Measurements from ENCODE around the gene PSG7.
A peak's percentile ranks its signal among the peaks of the same experiment; 100 is the strongest.
"Not testable (repeated sequence)": the region's sequence is repeated elsewhere in the genome, so short reads cannot be mapped to it uniquely, and the experiment has no call there.

PSG7 gene

DNA sequence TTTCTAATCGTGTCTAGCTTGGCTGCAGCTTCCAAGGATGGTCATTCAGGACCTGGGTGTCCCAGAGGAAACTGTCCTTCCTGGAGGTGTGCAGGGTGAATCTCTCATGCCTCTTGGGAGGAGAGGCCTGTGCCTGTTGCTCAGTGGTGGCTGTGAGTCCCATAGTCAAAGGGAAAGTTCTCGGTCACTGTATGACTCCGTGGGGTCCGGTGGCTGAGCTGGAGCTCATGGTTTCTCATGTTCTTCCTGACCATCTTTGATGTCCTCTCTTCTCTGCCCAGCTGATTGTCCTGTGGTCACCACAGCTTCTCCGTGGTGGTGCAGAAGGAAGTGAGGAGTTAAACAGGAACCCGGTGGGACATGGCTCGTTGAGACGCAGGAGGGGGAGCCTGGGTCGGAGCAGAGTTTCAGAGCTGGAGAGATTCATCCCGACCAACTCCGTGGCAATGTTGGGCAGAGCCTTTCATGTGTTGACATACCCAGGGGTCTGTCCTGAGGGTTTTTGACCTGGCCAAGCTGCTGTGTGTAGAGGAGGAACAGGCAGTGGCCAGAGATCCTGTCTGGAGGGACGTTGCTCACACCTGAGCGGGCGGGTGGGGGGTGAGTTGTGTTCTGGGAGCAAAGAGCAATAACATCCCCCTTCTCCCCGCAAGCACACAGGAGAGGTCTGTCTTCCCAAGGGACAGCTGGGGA is 18.5 kb downstream of the PSG7 start:
- not testable (repeated sequence) for H4K91ac ChIP-seq (ENCODE audit: low read depth, low read length); H2AFZ ChIP-seq (ENCODE audit: insufficient read depth, low read length, poor library complexity); H3K9ac ChIP-seq (ENCODE audit: low read length); H3K4me3 ChIP-seq (ENCODE audit: low read depth, low read length); H4K12ac ChIP-seq (ENCODE audit: low read depth, low read length); H3K23ac ChIP-seq (ENCODE audit: low read length); H2BK5ac ChIP-seq (ENCODE audit: low read depth, low read length, poor library complexity); H3K18ac ChIP-seq (ENCODE audit: low read length); H3K4me1 ChIP-seq (ENCODE audit: control insufficient read depth in 1 of 2, insufficient read depth in 2 of 2, low read length in 2 of 2); H3K14ac ChIP-seq (ENCODE audit: low read length); H3K27ac ChIP-seq (ENCODE audit: low read depth, low read length); H4K8ac ChIP-seq (ENCODE audit: low read depth, low read length); H3K79me2 ChIP-seq (ENCODE audit: control insufficient read depth, insufficient read depth, low read length, poor library complexity); H3K4ac ChIP-seq (ENCODE audit: low read depth, low read length); H2BK12ac ChIP-seq (ENCODE audit: low read length); H2BK120ac ChIP-seq (ENCODE audit: insufficient read depth, low read length, poor library complexity); H3K36me3 ChIP-seq (ENCODE audit: control insufficient read depth in 1 of 2, insufficient read depth in 2 of 2, low read length in 2 of 2); H3K79me1 ChIP-seq (ENCODE audit: low read length); DNase-seq; H3K4me2 ChIP-seq (ENCODE audit: low read length); H2AK5ac ChIP-seq (ENCODE audit: low read length); H3K27me3 ChIP-seq (ENCODE audit: insufficient read depth, low read length)
- peaks cover 34% of the 10 kb centered on the region for H3K9me3 ChIP-seq (ENCODE audit: insufficient read depth, low read depth, low read length)
- no CpG with 5 or more reads among the region's 15 CpGs for WGBS (ENCODE audit: extremely low coverage, insufficient coverage, insufficient read length)

- peaks cover 31% of the 10 kb centered on the region for H3K9me3 ChIP-seq (ENCODE audit: insufficient read depth, low read depth, low read length)
- not testable (repeated sequence) for H3K18ac ChIP-seq (ENCODE audit: low read length); H3K14ac ChIP-seq (ENCODE audit: low read length); H3K79me1 ChIP-seq (ENCODE audit: low read length); H3K4me3 ChIP-seq (ENCODE audit: low read depth, low read length); H2BK12ac ChIP-seq (ENCODE audit: low read length); H3K27me3 ChIP-seq (ENCODE audit: insufficient read depth, low read length); H3K4me1 ChIP-seq (ENCODE audit: control insufficient read depth in 1 of 2, insufficient read depth in 2 of 2, low read length in 2 of 2); H2AFZ ChIP-seq (ENCODE audit: insufficient read depth, low read length, poor library complexity); H3K4ac ChIP-seq (ENCODE audit: low read depth, low read length); H2BK5ac ChIP-seq (ENCODE audit: low read depth, low read length, poor library complexity); H2AK5ac ChIP-seq (ENCODE audit: low read length); H4K91ac ChIP-seq (ENCODE audit: low read depth, low read length); H3K9ac ChIP-seq (ENCODE audit: low read length); H3K23ac ChIP-seq (ENCODE audit: low read length); H3K36me3 ChIP-seq (ENCODE audit: control insufficient read depth in 1 of 2, insufficient read depth in 2 of 2, low read length in 2 of 2); H2BK120ac ChIP-seq (ENCODE audit: insufficient read depth, low read length, poor library complexity); H3K79me2 ChIP-seq (ENCODE audit: control insufficient read depth, insufficient read depth, low read length, poor library complexity); H3K4me2 ChIP-seq (ENCODE audit: low read length); H4K8ac ChIP-seq (ENCODE audit: low read depth, low read length); DNase-seq; H3K27ac ChIP-seq (ENCODE audit: low read depth, low read length); H4K12ac ChIP-seq (ENCODE audit: low read depth, low read length)
- no CpG with 5 or more reads among the region's 1 CpG for WGBS (ENCODE audit: extremely low coverage, insufficient coverage, insufficient read length)
Measured at GRCh38 chr19:42917634-42918033, 19.4 kb downstream of the PSG7 start, which contains the start of gene PSG6. PSG6 (minus strand) TSS chr19:42917894; CDS start chr19:42917792, 102 bp downstream.

DNA sequence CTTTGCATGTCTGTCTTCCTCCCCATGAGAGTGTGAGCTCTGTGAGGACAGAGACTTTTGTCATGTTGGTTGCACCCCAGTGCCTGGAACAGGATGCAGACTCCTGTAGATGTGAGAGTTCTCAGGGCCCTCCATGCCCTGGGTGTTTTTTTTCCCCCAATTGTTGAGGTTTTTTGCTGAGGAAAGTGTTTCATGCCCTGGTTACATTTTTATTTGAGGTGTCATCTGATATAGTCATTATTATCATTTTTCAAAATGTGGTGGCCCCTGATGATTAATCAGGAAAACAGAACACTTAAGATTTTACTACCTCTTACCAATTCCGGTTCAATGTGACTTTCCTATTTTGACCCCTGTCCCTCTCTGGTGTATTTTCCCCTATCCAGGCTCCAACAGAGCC is 20.1 kb downstream of the PSG7 start:
- H3K36me3 ChIP-seq (ENCODE audit: control insufficient read depth in 1 of 2, insufficient read depth in 2 of 2, low read length in 2 of 2); H2AK5ac ChIP-seq (ENCODE audit: low read length); H3K27ac ChIP-seq (ENCODE audit: low read depth, low read length); H2BK5ac ChIP-seq (ENCODE audit: low read depth, low read length, poor library complexity); H3K79me2 ChIP-seq (ENCODE audit: control insufficient read depth, insufficient read depth, low read length, poor library complexity); H3K4me3 ChIP-seq (ENCODE audit: low read depth, low read length); H3K18ac ChIP-seq (ENCODE audit: low read length); H3K79me1 ChIP-seq (ENCODE audit: low read length); H4K12ac ChIP-seq (ENCODE audit: low read depth, low read length); H3K27me3 ChIP-seq (ENCODE audit: insufficient read depth, low read length); DNase-seq; H3K4ac ChIP-seq (ENCODE audit: low read depth, low read length); H4K91ac ChIP-seq (ENCODE audit: low read depth, low read length); H3K4me2 ChIP-seq (ENCODE audit: low read length); H2AFZ ChIP-seq (ENCODE audit: insufficient read depth, low read length, poor library complexity); H2BK12ac ChIP-seq (ENCODE audit: low read length); H3K23ac ChIP-seq (ENCODE audit: low read length); H3K9ac ChIP-seq (ENCODE audit: low read length); H3K4me1 ChIP-seq (ENCODE audit: control insufficient read depth in 1 of 2, insufficient read depth in 2 of 2, low read length in 2 of 2); H3K14ac ChIP-seq (ENCODE audit: low read length); H4K8ac ChIP-seq (ENCODE audit: low read depth, low read length); H2BK120ac ChIP-seq (ENCODE audit: insufficient read depth, low read length, poor library complexity): not testable (repeated sequence)
- H3K9me3 ChIP-seq (ENCODE audit: insufficient read depth, low read depth, low read length), result peaks cover 31% of the 10 kb centered on the region
- no CpG with 5 or more reads among the region's 1 CpG for WGBS (ENCODE audit: extremely low coverage, insufficient coverage, insufficient read length)

DNA sequence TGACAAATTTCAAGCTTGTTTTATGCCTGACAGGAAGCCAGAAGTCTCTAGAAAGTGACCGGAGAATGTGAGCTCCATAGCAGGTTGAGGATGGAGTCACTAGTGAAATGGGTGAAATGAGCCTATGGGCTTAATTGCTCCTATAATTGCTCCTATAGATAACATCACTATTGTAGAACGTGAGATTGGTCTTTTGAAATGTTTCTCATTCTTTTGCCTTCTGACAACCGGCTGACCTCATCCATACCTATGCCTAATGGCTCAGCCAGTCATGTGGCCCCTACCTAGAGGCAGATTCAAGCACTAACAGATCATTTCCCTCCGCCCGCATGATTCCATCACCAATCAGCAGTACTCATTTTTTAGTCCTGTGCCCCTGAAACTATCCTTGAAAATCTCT is 23.5 kb downstream of the PSG7 start:
- H2AFZ ChIP-seq (ENCODE audit: insufficient read depth, low read length, poor library complexity); H3K23ac ChIP-seq (ENCODE audit: low read length); H4K12ac ChIP-seq (ENCODE audit: low read depth, low read length); H4K8ac ChIP-seq (ENCODE audit: low read depth, low read length); H3K79me2 ChIP-seq (ENCODE audit: control insufficient read depth, insufficient read depth, low read length, poor library complexity); H2BK5ac ChIP-seq (ENCODE audit: low read depth, low read length, poor library complexity); H3K27ac ChIP-seq (ENCODE audit: low read depth, low read length); H3K79me1 ChIP-seq (ENCODE audit: low read length); H3K14ac ChIP-seq (ENCODE audit: low read length); H3K36me3 ChIP-seq (ENCODE audit: control insufficient read depth in 1 of 2, insufficient read depth in 2 of 2, low read length in 2 of 2); H3K18ac ChIP-seq (ENCODE audit: low read length); H3K9ac ChIP-seq (ENCODE audit: low read length); H3K4me1 ChIP-seq (ENCODE audit: control insufficient read depth in 1 of 2, insufficient read depth in 2 of 2, low read length in 2 of 2); H2AK5ac ChIP-seq (ENCODE audit: low read length); H3K27me3 ChIP-seq (ENCODE audit: insufficient read depth, low read length); H3K4me2 ChIP-seq (ENCODE audit: low read length); H2BK120ac ChIP-seq (ENCODE audit: insufficient read depth, low read length, poor library complexity); H4K91ac ChIP-seq (ENCODE audit: low read depth, low read length); H2BK12ac ChIP-seq (ENCODE audit: low read length); H3K4ac ChIP-seq (ENCODE audit: low read depth, low read length); H3K4me3 ChIP-seq (ENCODE audit: low read depth, low read length): not testable (repeated sequence)
- H3K9me3 ChIP-seq (ENCODE audit: insufficient read depth, low read depth, low read length), result peaks cover 26% of the 10 kb centered on the region
- no CpG with 5 or more reads among the region's 5 CpGs for WGBS (ENCODE audit: extremely low coverage, insufficient coverage, insufficient read length)
- peak; percentile 79 to 89 for DNase-seq
